Subcutaneous abdominal adipose tissue (tissue), 5 donors: ENCODE data around the gene DECR2.

Experiments used
- H3K27ac ChIP-seq: one replicate; pipeline ENCODE4 v1.7.0; 2013; ENCODE audit warnings: low read depth, mild to moderate bottlenecking, inconsistent platforms, low read length, moderate library complexity
- H3K27me3 ChIP-seq, 5 donors: one replicate each; pipeline ENCODE4 v1.7.0; 2013; ENCODE audit warnings: low read length in 5 of 5, inconsistent platforms in 1 of 5; ENCODE audit not compliant: control insufficient read depth in 5 of 5, insufficient read depth in 4 of 5
- H3K36me3 ChIP-seq, 5 donors: one replicate each; pipeline ENCODE4 v1.7.0; 2013; ENCODE audit warnings: low read length in 5 of 5; ENCODE audit not compliant: control insufficient read depth in 5 of 5, insufficient read depth in 5 of 5
- H3K4me1 ChIP-seq, 5 donors: one replicate each; pipeline ENCODE4 v1.7.0; 2013; ENCODE audit warnings: low read length in 5 of 5, mild to moderate bottlenecking in 3 of 5, moderate library complexity in 1 of 5; ENCODE audit not compliant: control insufficient read depth in 5 of 5, insufficient read depth in 5 of 5
- H3K4me3 ChIP-seq, 5 donors: one replicate each; pipeline ENCODE4 v1.7.0; 2013; ENCODE audit warnings: low read length in 5 of 5, low read depth in 1 of 5
- H3K9ac ChIP-seq, 5 donors: one replicate each; pipeline ENCODE4 v1.7.0; 2013; ENCODE audit warnings: low read length in 5 of 5, mild to moderate bottlenecking in 4 of 5, moderate library complexity in 3 of 5
- H3K9me3 ChIP-seq, 5 donors: one replicate each; pipeline ENCODE4 v1.7.0; 2013; ENCODE audit warnings: low read length in 5 of 5; ENCODE audit not compliant: control insufficient read depth in 5 of 5
- donor health status: healthy.
- donor health status: healthy.
- donor health status: healthy.
- donor health status: healthy.
- donor health status: healthy.

DECR2 gene, protein sequence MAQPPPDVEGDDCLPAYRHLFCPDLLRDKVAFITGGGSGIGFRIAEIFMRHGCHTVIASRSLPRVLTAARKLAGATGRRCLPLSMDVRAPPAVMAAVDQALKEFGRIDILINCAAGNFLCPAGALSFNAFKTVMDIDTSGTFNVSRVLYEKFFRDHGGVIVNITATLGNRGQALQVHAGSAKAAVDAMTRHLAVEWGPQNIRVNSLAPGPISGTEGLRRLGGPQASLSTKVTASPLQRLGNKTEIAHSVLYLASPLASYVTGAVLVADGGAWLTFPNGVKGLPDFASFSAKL

GRCh38 chr16:401468-402348 is at the start of gene DECR2:
Gene DECR2, plus strand, starts transcription at chr16:401885. Its CDS starts 79 bp downstream, at chr16:401964.
- H3K4me3 ChIP-seq: peak within 1 kb of the TSS; percentile 29 to 83 (median 77)
- peaks cover 0 to 11% (median 8%) of the 10 kb centered on the region in 5 donors for H3K36me3 ChIP-seq
- peaks cover 0 to 31% (median 20%) of the 10 kb centered on the region in 5 donors for H3K4me1 ChIP-seq
- peak within 1 kb of the TSS in 4 of 5 donors; percentile 64 to 94 (median 82) for H3K9ac ChIP-seq
- no peaks in the 10 kb centered on the region for H3K27me3 ChIP-seq
- no peaks in the 10 kb centered on the region for H3K9me3 ChIP-seq
- H3K27ac ChIP-seq: peak within 1 kb of the TSS; percentile 72

DNA sequence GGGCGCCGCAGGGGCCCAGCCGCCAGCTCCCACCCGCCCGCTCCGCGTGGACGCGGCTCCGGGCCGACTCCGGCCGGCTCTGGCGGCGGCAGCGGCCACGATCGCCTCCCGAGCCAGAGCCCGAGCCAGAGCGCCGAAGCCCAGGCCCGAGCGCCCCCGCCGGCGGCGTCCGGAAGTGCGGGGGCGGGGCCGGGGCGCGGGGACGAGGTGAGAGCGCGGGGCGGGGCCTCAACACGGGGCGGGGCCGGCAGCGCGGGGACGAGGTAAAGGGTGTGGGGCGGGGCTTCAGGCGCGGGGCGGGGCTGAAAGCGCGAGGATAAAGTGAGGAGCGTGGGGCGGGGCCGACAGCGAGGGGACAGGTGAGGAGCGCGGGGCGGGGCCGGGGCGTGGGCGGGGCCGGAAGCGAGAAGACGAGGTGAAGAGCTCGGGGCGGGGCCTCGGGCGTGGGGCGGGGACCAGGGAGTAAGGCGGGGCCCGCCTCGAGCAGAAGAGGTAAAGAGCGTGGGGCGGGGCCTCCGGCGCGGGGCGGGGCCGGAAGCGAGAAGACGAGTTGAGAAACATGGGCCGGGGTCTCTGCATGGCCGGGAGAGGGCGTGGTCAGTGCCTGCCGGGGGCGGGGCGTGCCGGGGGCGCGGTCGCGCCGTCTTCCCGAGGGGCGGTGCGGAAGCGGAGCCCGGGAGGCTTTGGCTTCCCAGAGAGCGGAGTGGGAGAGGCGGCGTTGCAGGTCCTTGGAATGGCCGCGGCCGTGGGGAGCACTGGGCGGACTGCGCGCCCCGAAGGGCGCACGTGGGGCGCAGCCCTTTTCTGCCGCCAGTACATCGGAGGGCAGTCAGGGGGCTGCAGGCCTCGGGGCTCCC is 48.9 kb upstream of the DECR2 start, which contains the start of gene AXIN1:
Gene AXIN1, minus strand, starts transcription at position 177 of the 857 bp plus-strand sequence. CDS start 5,698 bp downstream, outside the sequence.
- Histone ChIP-seq H3K4me1 (peaks cover 0 to 17% (median 14%) of the 10 kb centered on the region in 5 donors), H3K27ac (no peak within 1 kb of the TSS), H3K36me3 (peaks cover 0 to 6% (median 3%) of the 10 kb centered on the region in 5 donors), H3K4me3 (peak within 1 kb of the TSS in 4 of 5 donors; percentile 61 to 73 (median 66)), H3K9me3 (no peaks in the 10 kb centered on the region), H3K27me3 (no peaks in the 10 kb centered on the region), H3K9ac (peak within 1 kb of the TSS in 4 of 5 donors; percentile 72 to 82 (median 77))

GRCh38 chr16:353404-354290 is 48.0 kb upstream of the DECR2 start:
- H3K9ac ChIP-seq: peak overlapping the region in 3 of 5 donors; percentile 30 to 72 (median 39)
- peaks cover 0 to 17% (median 14%) of the 10 kb centered on the region in 5 donors for H3K4me1 ChIP-seq
- no peaks in the 10 kb centered on the region for H3K9me3 ChIP-seq
- no peak overlapping the region for H3K27ac ChIP-seq
- H3K36me3 ChIP-seq: peaks cover 0 to 6% (median 3%) of the 10 kb centered on the region in 5 donors
- peak overlapping the region in 4 of 5 donors; percentile 33 to 69 (median 42) for H3K4me3 ChIP-seq
- H3K27me3 ChIP-seq: no peaks in the 10 kb centered on the region

DNA sequence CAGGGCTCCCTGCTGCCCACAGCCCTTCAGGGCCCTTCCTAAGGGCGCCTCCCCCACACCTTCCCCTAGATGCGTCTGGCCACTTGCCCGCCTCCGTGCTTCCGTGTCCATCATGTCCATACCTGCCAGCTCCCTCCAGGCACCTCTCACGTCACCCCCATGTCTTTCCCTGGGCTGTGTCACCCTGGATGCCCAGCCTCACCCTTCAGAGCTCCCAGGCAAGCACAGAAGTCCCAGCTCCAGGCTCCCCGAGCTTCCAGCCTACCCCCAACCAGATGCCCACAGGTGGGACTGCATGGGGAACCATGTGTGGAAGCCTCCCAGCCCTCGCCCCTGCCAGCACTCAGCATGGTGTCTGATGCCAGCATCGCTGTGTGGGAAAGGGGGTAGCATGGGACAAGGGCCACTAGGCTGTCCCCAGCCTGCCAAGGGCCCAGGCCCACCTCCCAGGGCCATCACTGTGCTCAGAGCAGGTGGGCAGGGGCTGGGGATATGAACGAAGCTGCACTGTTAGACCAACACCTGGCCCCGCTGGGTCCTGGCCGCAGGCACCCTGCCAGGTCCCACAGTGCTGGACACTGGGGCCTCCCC is 47.3 kb upstream of the DECR2 start:
- Histone ChIP-seq H3K27me3 (no peaks in the 10 kb centered on the region), H3K4me1 (peaks cover 0 to 17% (median 14%) of the 10 kb centered on the region in 5 donors), H3K9me3 (no peaks in the 10 kb centered on the region), H3K27ac (no peak overlapping the region), H3K9ac (no peak overlapping the region), H3K36me3 (peaks cover 0 to 6% (median 0%) of the 10 kb centered on the region in 5 donors), H3K4me3 (no peak overlapping the region)

DNA sequence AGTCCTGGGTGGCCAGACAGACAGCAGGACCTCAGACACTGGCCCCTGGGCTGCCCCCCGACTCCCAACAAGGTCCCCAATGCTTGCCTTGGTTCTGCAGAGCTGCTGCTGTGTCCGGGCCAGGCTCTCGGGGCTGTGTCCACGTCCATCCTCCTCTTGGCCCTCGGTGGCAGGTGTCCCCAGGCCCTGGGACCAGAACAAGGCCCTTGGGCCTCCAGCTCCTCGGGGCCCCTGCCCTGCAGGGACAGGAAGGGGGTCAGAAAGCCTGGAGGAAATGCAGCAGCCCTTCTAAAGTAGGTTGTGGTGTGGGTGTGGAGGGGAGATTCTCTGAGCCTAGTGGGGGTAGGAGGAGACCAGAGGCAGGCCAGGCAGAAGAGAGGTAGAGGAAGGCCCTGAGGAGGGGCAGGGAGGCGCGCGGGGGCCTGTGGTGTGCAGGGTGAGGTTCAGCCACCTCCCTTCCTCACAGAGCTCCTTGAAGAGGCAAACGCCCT is 46.7 kb upstream of the DECR2 start:
- peak overlapping the region in 1 of 5 donors; percentile 30 for H3K9ac ChIP-seq
- no peaks in the 10 kb centered on the region for H3K9me3 ChIP-seq
- H3K4me1 ChIP-seq: peaks cover 0 to 17% (median 14%) of the 10 kb centered on the region in 5 donors
- H3K27me3 ChIP-seq: no peaks in the 10 kb centered on the region
- peaks cover 0 to 6% (median 0%) of the 10 kb centered on the region in 5 donors for H3K36me3 ChIP-seq
- no peak overlapping the region for H3K27ac ChIP-seq
- no peak overlapping the region for H3K4me3 ChIP-seq

DNA sequence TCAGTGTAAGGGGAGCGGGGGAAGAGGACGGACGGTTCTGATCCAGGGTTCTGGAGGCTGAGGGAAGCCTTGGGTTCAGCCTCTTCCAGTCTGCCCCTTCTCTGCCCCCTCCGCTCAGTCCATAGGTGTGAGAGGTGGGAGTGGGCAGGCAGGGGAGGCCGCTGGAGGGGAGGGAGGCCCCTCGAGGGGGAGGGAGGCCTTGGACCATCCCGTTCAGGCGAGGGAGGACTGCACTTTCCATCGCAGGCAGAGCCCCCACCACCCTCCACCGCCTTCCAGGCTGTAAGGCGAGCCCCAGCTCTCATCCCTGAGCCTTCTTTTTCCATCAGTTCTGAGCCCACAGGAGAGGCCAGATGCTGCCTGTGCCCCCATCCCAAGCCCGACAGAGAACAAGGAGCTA is 44.9 kb upstream of the DECR2 start:
- Histone ChIP-seq H3K36me3 (no peaks in the 10 kb centered on the region), H3K9ac (no peak overlapping the region), H3K9me3 (no peaks in the 10 kb centered on the region), H3K4me1 (peaks cover 0 to 9% (median 6%) of the 10 kb centered on the region in 5 donors), H3K4me3 (no peak overlapping the region), H3K27me3 (peaks cover 0 to 3% (median 0%) of the 10 kb centered on the region in 5 donors), H3K27ac (no peak overlapping the region)

- Histone ChIP-seq H3K4me1 (peaks cover 0 to 2% (median 0%) of the 10 kb centered on the region in 5 donors), H3K9ac (no peak overlapping the region), H3K9me3 (no peaks in the 10 kb centered on the region), H3K27ac (no peak overlapping the region), H3K4me3 (no peak overlapping the region), H3K27me3 (peaks cover 4 to 17% (median 11%) of the 10 kb centered on the region in 5 donors), H3K36me3 (no peaks in the 10 kb centered on the region)
These were observed 42.5 kb upstream of the DECR2 start for GRCh38 chr16:359067-359763.
